Ovary (tissue), 3 donors: ENCODE data around the gene SBNO2.

Experiments
- CTCF ChIP-seq, 3 donors: fragments of 450-650 bp in 2 of 3; fragments of 200-600 bp in 1 of 3; IDR thresholded peaks; one replicate each; pipeline versions ENCODE4 v1.5.1 to v1.8.0; 2016 to 2022; ENCODE audit warnings: antibody characterized with exemption in 3 of 3, mild to moderate bottlenecking in 1 of 3
- POLR2A ChIP-seq: fragments of 450-650 bp; IDR thresholded peaks from one replicate; pipeline ENCODE4 v1.6.1; 2017; ENCODE audit warnings: antibody characterized with exemption, mild to moderate bottlenecking, moderate library complexity
- donor health status: DM: no; HTN: no; CAD: no.

GRCh38 chr19:1133471-1133929, 40.6 kb downstream of the SBNO2 start:
- TF ChIP-seq CTCF (IDR thresholded peaks at IDR 0.05): no peak
- TF ChIP-seq POLR2A: no peak
